ENCODE measurements around the gene CEP63. TPM values are rescaled to one million over a fixed set of nuclear protein-coding genes. Genes with fewer than 3 reads are reported as not detected.
A peak's percentile ranks its signal among the peaks of the same experiment; 100 is the strongest.

Gene CEP63
- total RNA-seq, 1 experiment from 2014 or later = 37.4 TPM

- H3K27me3 Mint-ChIP-seq (ENCODE audit: unreplicated experiment) = no peaks in the 10 kb centered on the region
- no peaks in the 10 kb centered on the region for H3K36me3 Mint-ChIP-seq (ENCODE audit: insufficient read depth, unreplicated experiment)
- H3K4me3 Mint-ChIP-seq (ENCODE audit: low read depth, unreplicated experiment) = no peak overlapping the region
- CTCF ChIA-PET = no interaction called here
- TF ChIP-seq, protein P1, sequence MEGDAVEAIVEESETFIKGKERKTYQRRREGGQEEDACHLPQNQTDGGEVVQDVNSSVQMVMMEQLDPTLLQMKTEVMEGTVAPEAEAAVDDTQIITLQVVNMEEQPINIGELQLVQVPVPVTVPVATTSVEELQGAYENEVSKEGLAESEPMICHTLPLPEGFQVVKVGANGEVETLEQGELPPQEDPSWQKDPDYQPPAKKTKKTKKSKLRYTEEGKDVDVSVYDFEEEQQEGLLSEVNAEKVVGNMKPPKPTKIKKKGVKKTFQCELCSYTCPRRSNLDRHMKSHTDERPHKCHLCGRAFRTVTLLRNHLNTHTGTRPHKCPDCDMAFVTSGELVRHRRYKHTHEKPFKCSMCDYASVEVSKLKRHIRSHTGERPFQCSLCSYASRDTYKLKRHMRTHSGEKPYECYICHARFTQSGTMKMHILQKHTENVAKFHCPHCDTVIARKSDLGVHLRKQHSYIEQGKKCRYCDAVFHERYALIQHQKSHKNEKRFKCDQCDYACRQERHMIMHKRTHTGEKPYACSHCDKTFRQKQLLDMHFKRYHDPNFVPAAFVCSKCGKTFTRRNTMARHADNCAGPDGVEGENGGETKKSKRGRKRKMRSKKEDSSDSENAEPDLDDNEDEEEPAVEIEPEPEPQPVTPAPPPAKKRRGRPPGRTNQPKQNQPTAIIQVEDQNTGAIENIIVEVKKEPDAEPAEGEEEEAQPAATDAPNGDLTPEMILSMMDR (IDR thresholded peaks at IDR 0.05; ENCODE audit: unreplicated experiment) = no peak
- no peak for DNase-seq
- no peak overlapping the region for H3K27ac Mint-ChIP-seq (ENCODE audit: unreplicated experiment)
- H3K4me1 Mint-ChIP-seq (ENCODE audit: low read depth, unreplicated experiment) = peaks cover 12% of the 10 kb centered on the region
- intact Hi-C loops (cut with micrococcal nuclease; ENCODE audit: unreplicated experiment) = no loop called here
- H3K9me3 Mint-ChIP-seq (ENCODE audit: low read depth, unreplicated experiment) = no peaks in the 10 kb centered on the region
- no TSS peak for BruUV-seq (replicated peaks)
Measured at GRCh38 chr3:134466331-134466730, 19.5 kb upstream of the CEP63 start.

DNA sequence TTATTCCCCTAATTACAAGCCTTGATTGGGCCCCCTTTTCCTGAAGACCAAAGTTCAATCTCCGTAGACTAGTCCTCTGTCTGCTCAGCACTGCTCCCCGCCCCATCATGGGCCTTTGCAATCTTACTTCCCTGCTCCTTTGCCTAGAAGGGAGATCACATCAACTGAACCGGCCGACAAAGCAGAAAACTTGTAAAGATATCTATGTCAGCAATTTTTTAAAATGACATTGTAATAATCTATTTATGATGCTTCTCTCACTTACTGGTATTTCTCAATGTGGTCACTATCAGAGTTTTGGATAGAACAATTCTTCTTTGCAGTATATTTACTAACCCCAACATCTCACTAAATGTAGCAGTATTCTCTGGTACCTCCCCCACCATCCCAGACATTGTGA lies 17.3 kb upstream of the CEP63 start:
- H3K27me3 Mint-ChIP-seq (ENCODE audit: unreplicated experiment) = no peaks in the 10 kb centered on the region
- CTCF ChIA-PET = no interaction called here
- peaks cover 23% of the 10 kb centered on the region for H3K4me1 Mint-ChIP-seq (ENCODE audit: low read depth, unreplicated experiment)
- no peak for DNase-seq
- no peak overlapping the region for H3K4me3 Mint-ChIP-seq (ENCODE audit: low read depth, unreplicated experiment)
- H3K9me3 Mint-ChIP-seq (ENCODE audit: low read depth, unreplicated experiment) = no peaks in the 10 kb centered on the region
- H3K36me3 Mint-ChIP-seq (ENCODE audit: insufficient read depth, unreplicated experiment) = no peaks in the 10 kb centered on the region
- TF ChIP-seq, protein P1 (IDR thresholded peaks at IDR 0.05; ENCODE audit: unreplicated experiment) = no peak
- intact Hi-C loops (cut with micrococcal nuclease; ENCODE audit: unreplicated experiment) = no loop called here
- no TSS peak for BruUV-seq (replicated peaks)
- no peak overlapping the region for H3K27ac Mint-ChIP-seq (ENCODE audit: unreplicated experiment)

DNA sequence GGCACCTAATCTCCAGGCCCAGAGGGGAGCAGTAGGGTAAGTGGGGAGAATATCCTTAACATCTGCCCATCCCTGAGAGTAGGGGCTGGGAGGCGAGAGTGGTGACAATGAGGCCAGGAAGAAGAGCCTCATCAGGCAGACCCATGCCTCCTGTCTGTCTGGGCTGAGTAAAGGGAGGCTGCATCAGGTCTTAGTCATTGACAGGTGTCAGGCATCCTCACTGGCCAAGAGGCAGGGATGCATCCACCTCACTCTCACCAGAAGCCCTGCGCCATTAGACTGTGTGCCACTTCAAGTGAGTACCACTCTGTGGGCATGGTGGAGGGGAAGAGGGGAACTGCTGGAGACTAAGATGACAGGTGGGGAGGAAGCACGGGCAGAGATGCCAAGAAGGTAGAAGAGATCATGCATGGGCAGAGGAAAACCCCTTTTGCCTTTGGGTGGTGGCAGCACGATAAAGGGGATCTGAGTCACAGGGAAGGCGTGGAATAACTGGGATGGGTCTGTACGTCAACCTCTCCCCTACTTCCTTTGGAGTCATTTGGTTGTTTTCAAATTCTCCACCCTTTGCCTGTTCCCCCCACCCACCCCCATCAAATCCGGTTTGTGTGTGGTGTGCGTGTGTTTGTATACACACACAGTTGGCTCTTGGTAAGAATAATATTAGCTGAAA lies 14.2 kb upstream of the CEP63 start:
- BruUV-seq (replicated peaks) = no TSS peak
- TF ChIP-seq, protein P1 (IDR thresholded peaks at IDR 0.05; ENCODE audit: unreplicated experiment) = no peak
- Mint-ChIP-seq H3K27me3 (ENCODE audit: unreplicated experiment) (no peaks in the 10 kb centered on the region), H3K4me1 (ENCODE audit: low read depth, unreplicated experiment) (peaks cover 23% of the 10 kb centered on the region), H3K9me3 (ENCODE audit: low read depth, unreplicated experiment) (no peaks in the 10 kb centered on the region), H3K27ac (ENCODE audit: unreplicated experiment) (no peak overlapping the region), H3K36me3 (ENCODE audit: insufficient read depth, unreplicated experiment) (no peaks in the 10 kb centered on the region), H3K4me3 (ENCODE audit: low read depth, unreplicated experiment) (no peak overlapping the region)
- intact Hi-C loops (cut with micrococcal nuclease; ENCODE audit: unreplicated experiment) = loop anchor here (5.0 kb wide), 1 partner anchor 114 kb away; no protein-coding TSS in a partner anchor
- peak; percentile 51 for DNase-seq
- CTCF ChIA-PET = interaction anchor here (0.6 to 2.8 kb wide), 11 partner anchors 11 to 345 kb away, joined by 3 to 41 read pairs (median 5); no protein-coding TSS in a partner anchor

DNA sequence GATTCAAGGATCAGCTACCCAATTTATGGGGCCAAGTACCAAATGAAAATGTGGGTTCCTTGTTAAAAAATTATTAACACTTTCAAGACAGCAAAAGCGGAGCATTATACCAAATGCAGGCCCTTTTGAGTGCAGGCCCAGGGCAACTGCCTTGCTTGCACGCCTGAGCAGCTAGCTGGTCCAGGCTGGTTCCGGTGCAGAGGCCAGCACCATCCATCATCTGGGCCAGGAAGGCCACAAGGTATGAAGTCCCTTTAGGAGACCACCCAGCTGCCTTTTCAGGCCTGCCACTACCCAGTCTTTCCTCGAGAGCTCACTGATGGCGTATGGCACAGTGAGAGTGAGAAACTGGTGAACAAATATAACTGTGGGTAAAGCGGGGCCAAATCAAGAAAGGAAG lies 13.0 kb upstream of the CEP63 start:
- Mint-ChIP-seq H3K27ac (ENCODE audit: unreplicated experiment) (no peak overlapping the region), H3K4me3 (ENCODE audit: low read depth, unreplicated experiment) (no peak overlapping the region), H3K36me3 (ENCODE audit: insufficient read depth, unreplicated experiment) (no peaks in the 10 kb centered on the region), H3K9me3 (ENCODE audit: low read depth, unreplicated experiment) (no peaks in the 10 kb centered on the region), H3K27me3 (ENCODE audit: unreplicated experiment) (no peaks in the 10 kb centered on the region), H3K4me1 (ENCODE audit: low read depth, unreplicated experiment) (peaks cover 23% of the 10 kb centered on the region)
- no TSS peak for BruUV-seq (replicated peaks)
- no peak for DNase-seq
- CTCF ChIA-PET = interaction anchor here (1.0 to 2.8 kb wide), 6 partner anchors 13 to 260 kb away, joined by 3 to 41 read pairs (median 8); partner anchors contain the start of genes ANAPC13 and CEP63
- TF ChIP-seq, protein P1 (IDR thresholded peaks at IDR 0.05; ENCODE audit: unreplicated experiment) = no peak
- intact Hi-C loops (cut with micrococcal nuclease; ENCODE audit: unreplicated experiment) = loop anchor here (5.0 kb wide), 1 partner anchor 116 kb away; no protein-coding TSS in a partner anchor
